CD8-positive, alpha-beta memory T cell (primary cell): ENCODE measurements around the gene CACNA2D1. TPM values are rescaled to one million over a fixed set of nuclear protein-coding genes. Genes with fewer than 3 reads are reported as not detected.

Experiments
- CTCF ChIA-PET: fragments of 350-600 bp; sonication (Branson Sonifier 250); formaldehyde crosslinking; loops from one replicate; lab custom pipeline; 2021; ENCODE audit warnings: antibody characterized with exemption; lab: Charles Lee
- POLR2A ChIA-PET: fragments of 350-600 bp; sonication (Branson Sonifier 250); formaldehyde crosslinking; loops from one replicate; lab custom pipeline; 2021; ENCODE audit warnings: antibody characterized with exemption; lab: Charles Lee
- DNase-seq, 5 donors: peaks; one replicate each; pipeline versions ENCODE4 v3.0.0 to v3.0.0-alpha.2; 2020 to 2022; ENCODE audit warnings: mixed read lengths in 1 of 5
- H3K27ac ChIP-seq: one replicate; pipeline ENCODE4 v1.7.0; 2013; ENCODE audit warnings: low read depth, mild to moderate bottlenecking, low read length, moderate library complexity
- H3K27me3 ChIP-seq: 2 replicates; pipeline ENCODE4 v1.7.0; 2013; ENCODE audit warnings: low read length, mild to moderate bottlenecking; ENCODE audit not compliant: insufficient read depth, poor library complexity, severe bottlenecking
- H3K36me3 ChIP-seq: 2 replicates; pipeline ENCODE4 v1.7.0; 2013; ENCODE audit warnings: mild to moderate bottlenecking, low read length, moderate library complexity; ENCODE audit not compliant: insufficient read depth
- H3K4me1 ChIP-seq: 2 replicates; pipeline ENCODE4 v1.7.0; 2013; ENCODE audit warnings: mild to moderate bottlenecking, low read length, moderate library complexity; ENCODE audit not compliant: insufficient read depth
- H3K4me3 ChIP-seq: 2 replicates; pipeline ENCODE4 v1.7.0; 2013; ENCODE audit warnings: mild to moderate bottlenecking, low read length
- H3K9me3 ChIP-seq: 2 replicates; pipeline ENCODE4 v1.7.0; 2013; ENCODE audit warnings: mild to moderate bottlenecking, low read length
- H3K27ac Mint-ChIP-seq, 8 donors: one replicate each; pipeline ENCODE4 v1.8.0; 2020 to 2021; ENCODE audit warnings: mixed read lengths in 8 of 8, mild to moderate bottlenecking in 6 of 8, inconsistent platforms in 3 of 8, moderate library complexity in 3 of 8
- H3K27me3 Mint-ChIP-seq, 2 donors: one replicate each; pipeline ENCODE4 v1.8.0; 2020 to 2021; ENCODE audit warnings: mixed read lengths in 2 of 2, mild to moderate bottlenecking in 1 of 2, moderate library complexity in 1 of 2
- H3K36me3 Mint-ChIP-seq, 3 donors: one replicate each; pipeline ENCODE4 v1.8.0; 2020 to 2021; ENCODE audit warnings: mixed read lengths in 3 of 3, inconsistent platforms in 1 of 3, mild to moderate bottlenecking in 1 of 3
- H3K4me1 Mint-ChIP-seq, 3 donors: one replicate each; pipeline ENCODE4 v1.8.0; 2020 to 2021; ENCODE audit warnings: mixed read lengths in 3 of 3, inconsistent platforms in 1 of 3, mild to moderate bottlenecking in 1 of 3
- H3K4me3 Mint-ChIP-seq, 7 donors: one replicate each; pipeline ENCODE4 v1.8.0; 2020 to 2021; ENCODE audit warnings: mixed read lengths in 7 of 7, mild to moderate bottlenecking in 6 of 7, moderate library complexity in 4 of 7, inconsistent platforms in 2 of 7
- H3K9me3 Mint-ChIP-seq, 5 donors: one replicate each; pipeline ENCODE4 v1.8.0; 2020 to 2022; ENCODE audit warnings: mixed read lengths in 5 of 5, mild to moderate bottlenecking in 3 of 5, moderate library complexity in 2 of 5, inconsistent platforms in 1 of 5
- polyA plus RNA-seq: library from polyadenylated mRNA; unstranded; fragments of 300-500 nt; fragmentation: Illumina TruSeq; gene quantifications from one replicate; pipeline ENCODE4 v1.2.3, GENCODE V29; 2021
- total RNA-seq, 2 experiments: library from RNA; stranded (reverse); gene quantifications; one replicate each; pipeline ENCODE4 v1.2.3, GENCODE V29; 2021

CACNA2D1 gene
- total and polyA plus RNA-seq, 3 experiments from 2014 or later = not detected

GRCh38 chr7:82122275-82122674, 321.3 kb downstream of the CACNA2D1 start:
- H3K9me3 ChIP-seq = no peaks in the 10 kb centered on the region
- no peak for DNase-seq
- Mint-ChIP-seq H3K27me3 (no peaks in the 10 kb centered on the region), H3K27ac (no peak overlapping the region), H3K36me3 (no peaks in the 10 kb centered on the region), H3K4me3 (no peak overlapping the region), H3K9me3 (peaks cover 0 to 15% (median 4%) of the 10 kb centered on the region in 5 donors), H3K4me1 (no peaks in the 10 kb centered on the region)
- no peaks in the 10 kb centered on the region for H3K27me3 ChIP-seq
- ChIA-PET CTCF (no interaction called here), POLR2A (no interaction called here)
- no peak overlapping the region for H3K4me3 ChIP-seq
- H3K4me1 ChIP-seq = no peaks in the 10 kb centered on the region
- H3K27ac ChIP-seq = no peak overlapping the region
- no peaks in the 10 kb centered on the region for H3K36me3 ChIP-seq

- H3K9me3 Mint-ChIP-seq = peaks cover 0 to 19% (median 0%) of the 10 kb centered on the region in 5 donors
- no peak for DNase-seq
- no peak overlapping the region for H3K27ac Mint-ChIP-seq
- H3K27me3 Mint-ChIP-seq = no peaks in the 10 kb centered on the region
- no peaks in the 10 kb centered on the region for H3K4me1 ChIP-seq
- no peaks in the 10 kb centered on the region for H3K36me3 ChIP-seq
- no peaks in the 10 kb centered on the region for H3K4me1 Mint-ChIP-seq
- CTCF ChIA-PET = no interaction called here
- H3K4me3 ChIP-seq = no peak overlapping the region
- H3K27ac ChIP-seq = no peak overlapping the region
- POLR2A ChIA-PET = no interaction called here
- no peaks in the 10 kb centered on the region for H3K9me3 ChIP-seq
- H3K27me3 ChIP-seq = no peaks in the 10 kb centered on the region
- H3K4me3 Mint-ChIP-seq = no peak overlapping the region
- no peaks in the 10 kb centered on the region for H3K36me3 Mint-ChIP-seq
Observed at GRCh38 chr7:82114237-82114636, 329.3 kb downstream of the CACNA2D1 start.

GRCh38 chr7:82110146-82110840, 333.3 kb downstream of the CACNA2D1 start:
- H3K36me3 ChIP-seq = no peaks in the 10 kb centered on the region
- peaks cover 0 to 26% (median 5%) of the 10 kb centered on the region in 5 donors for H3K9me3 Mint-ChIP-seq
- H3K4me1 ChIP-seq = no peaks in the 10 kb centered on the region
- no peak overlapping the region for H3K27ac Mint-ChIP-seq
- H3K4me3 ChIP-seq = no peak overlapping the region
- ChIA-PET POLR2A (no interaction called here), CTCF (no interaction called here)
- H3K9me3 ChIP-seq = no peaks in the 10 kb centered on the region
- H3K36me3 Mint-ChIP-seq = no peaks in the 10 kb centered on the region
- no peak overlapping the region for H3K27ac ChIP-seq
- DNase-seq = no peak
- H3K27me3 Mint-ChIP-seq = no peaks in the 10 kb centered on the region
- H3K4me1 Mint-ChIP-seq = no peaks in the 10 kb centered on the region
- H3K4me3 Mint-ChIP-seq = no peak overlapping the region
- no peaks in the 10 kb centered on the region for H3K27me3 ChIP-seq

DNA sequence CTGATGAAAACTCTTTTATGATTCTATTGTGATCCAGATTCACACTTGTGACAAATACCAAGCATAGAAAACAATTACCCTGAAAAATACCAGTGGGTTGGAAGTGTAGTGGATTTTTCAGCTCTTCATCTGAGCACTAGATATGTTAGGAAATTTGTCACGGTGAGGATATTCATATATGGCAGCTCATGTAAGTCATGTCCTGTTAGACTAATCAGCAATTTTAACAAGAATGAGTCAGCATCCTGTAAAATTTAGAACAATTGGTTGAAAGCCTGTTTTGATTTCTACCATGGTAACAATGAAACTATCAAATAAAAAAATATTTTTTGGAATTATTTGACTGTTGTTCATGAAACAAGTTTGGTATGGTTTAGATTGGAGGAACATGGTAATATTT, 334.3 kb downstream of the CACNA2D1 start:
- Histone ChIP-seq H3K36me3 (no peaks in the 10 kb centered on the region), H3K9me3 (no peaks in the 10 kb centered on the region), H3K27me3 (no peaks in the 10 kb centered on the region), H3K27ac (no peak overlapping the region), H3K4me1 (no peaks in the 10 kb centered on the region), H3K4me3 (no peak overlapping the region)
- Mint-ChIP-seq H3K4me3 (no peak overlapping the region), H3K4me1 (no peaks in the 10 kb centered on the region), H3K27me3 (no peaks in the 10 kb centered on the region), H3K9me3 (peaks cover 0 to 26% (median 5%) of the 10 kb centered on the region in 5 donors), H3K36me3 (no peaks in the 10 kb centered on the region), H3K27ac (no peak overlapping the region)
- DNase-seq = no peak
- POLR2A ChIA-PET = no interaction called here
- CTCF ChIA-PET = no interaction called here

- H3K4me1 Mint-ChIP-seq = no peaks in the 10 kb centered on the region
- Histone ChIP-seq H3K9me3 (no peaks in the 10 kb centered on the region), H3K27me3 (no peaks in the 10 kb centered on the region), H3K36me3 (no peaks in the 10 kb centered on the region), H3K27ac (no peak overlapping the region), H3K4me3 (no peak overlapping the region), H3K4me1 (no peaks in the 10 kb centered on the region)
- peaks cover 0 to 19% (median 5%) of the 10 kb centered on the region in 5 donors for H3K9me3 Mint-ChIP-seq
- H3K27ac Mint-ChIP-seq = no peak overlapping the region
- no peak overlapping the region for H3K4me3 Mint-ChIP-seq
- no peaks in the 10 kb centered on the region for H3K36me3 Mint-ChIP-seq
- ChIA-PET POLR2A (no interaction called here), CTCF (no interaction called here)
- H3K27me3 Mint-ChIP-seq = no peaks in the 10 kb centered on the region
- no peak for DNase-seq
Observed at GRCh38 chr7:82106201-82106600, 337.4 kb downstream of the CACNA2D1 start.

DNA sequence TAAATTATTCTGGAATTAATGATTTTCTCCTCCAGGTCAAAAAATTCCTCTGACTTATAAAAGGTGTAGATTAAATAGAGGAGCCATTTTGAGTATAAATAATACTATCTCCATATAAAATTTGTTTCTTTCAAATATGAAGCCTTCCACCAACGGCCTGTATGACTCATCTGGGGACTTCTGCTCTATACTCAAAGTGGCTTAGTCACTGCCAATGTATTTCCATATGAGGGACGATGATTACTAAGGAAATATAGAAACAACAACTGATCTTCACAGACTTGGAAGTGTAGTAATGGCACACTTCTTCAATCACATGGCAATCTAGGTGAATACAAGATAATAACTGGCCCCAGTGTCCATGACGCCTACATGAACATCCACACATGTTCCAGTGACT, 338.1 kb downstream of the CACNA2D1 start:
- no peaks in the 10 kb centered on the region for H3K4me1 ChIP-seq
- Mint-ChIP-seq H3K9me3 (peaks cover 0 to 15% (median 5%) of the 10 kb centered on the region in 5 donors), H3K4me3 (no peak overlapping the region), H3K36me3 (no peaks in the 10 kb centered on the region), H3K4me1 (no peaks in the 10 kb centered on the region), H3K27me3 (no peaks in the 10 kb centered on the region), H3K27ac (no peak overlapping the region)
- H3K27ac ChIP-seq = no peak overlapping the region
- no peaks in the 10 kb centered on the region for H3K9me3 ChIP-seq
- H3K36me3 ChIP-seq = no peaks in the 10 kb centered on the region
- no peak for DNase-seq
- H3K4me3 ChIP-seq = no peak overlapping the region
- CTCF ChIA-PET = no interaction called here
- H3K27me3 ChIP-seq = no peaks in the 10 kb centered on the region
- POLR2A ChIA-PET = no interaction called here

DNA sequence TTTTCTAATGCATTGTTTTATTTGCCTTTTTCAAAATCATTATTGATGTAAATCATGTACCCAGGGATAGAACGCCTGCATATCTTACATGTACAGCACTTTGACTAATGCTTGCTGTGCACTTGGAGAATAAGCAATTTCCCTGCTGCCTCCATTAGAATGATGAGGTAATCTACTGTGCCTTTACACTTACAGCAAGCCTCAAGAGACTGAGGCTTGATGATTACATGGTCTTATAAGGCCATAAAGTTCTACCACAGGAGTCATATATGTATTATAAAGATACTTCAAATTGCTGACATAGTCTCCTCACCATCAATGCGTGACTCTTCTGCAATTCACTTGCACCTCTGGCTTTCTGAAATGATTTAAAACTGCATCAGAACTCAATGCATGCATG, 345.2 kb downstream of the CACNA2D1 start:
- H3K4me3 Mint-ChIP-seq = no peak overlapping the region
- H3K27ac Mint-ChIP-seq = no peak overlapping the region
- no peaks in the 10 kb centered on the region for H3K36me3 Mint-ChIP-seq
- no peak overlapping the region for H3K4me3 ChIP-seq
- no peaks in the 10 kb centered on the region for H3K27me3 ChIP-seq
- H3K4me1 Mint-ChIP-seq = no peaks in the 10 kb centered on the region
- H3K9me3 Mint-ChIP-seq = peaks cover 0 to 8% (median 3%) of the 10 kb centered on the region in 5 donors
- H3K9me3 ChIP-seq = no peaks in the 10 kb centered on the region
- CTCF ChIA-PET = no interaction called here
- no peaks in the 10 kb centered on the region for H3K27me3 Mint-ChIP-seq
- POLR2A ChIA-PET = no interaction called here
- H3K4me1 ChIP-seq = no peaks in the 10 kb centered on the region
- no peak for DNase-seq
- H3K36me3 ChIP-seq = no peaks in the 10 kb centered on the region
- H3K27ac ChIP-seq = no peak overlapping the region

DNA sequence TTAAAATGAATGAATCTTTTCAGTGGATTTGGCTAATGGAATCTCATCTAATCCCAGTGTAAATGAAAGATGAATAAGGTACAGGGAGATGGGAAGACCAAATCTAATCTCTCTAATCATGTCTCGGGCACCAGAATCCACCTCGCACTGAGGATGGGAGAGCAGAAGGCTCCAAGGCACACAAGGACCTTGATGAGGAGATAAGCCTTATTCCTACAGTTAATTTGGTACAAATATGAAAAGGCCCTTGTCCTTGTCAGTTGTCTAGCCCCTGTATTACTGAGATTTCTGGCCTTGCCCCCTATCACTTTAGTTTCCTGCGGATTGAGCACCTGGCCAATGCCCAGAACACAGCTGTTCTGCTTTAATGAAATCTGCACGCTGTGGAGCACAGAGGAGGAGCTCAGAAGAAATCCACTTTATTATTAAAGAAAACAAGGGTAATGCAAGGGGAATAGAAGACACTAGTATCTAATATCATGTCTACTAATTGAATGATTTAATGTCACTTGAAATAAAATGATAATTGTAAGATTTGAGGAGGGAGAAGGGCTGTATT, 352.4 kb downstream of the CACNA2D1 start:
- no peak overlapping the region for H3K4me3 Mint-ChIP-seq
- ChIA-PET POLR2A (no interaction called here), CTCF (no interaction called here)
- H3K9me3 Mint-ChIP-seq = peaks cover 0 to 22% (median 0%) of the 10 kb centered on the region in 5 donors
- Histone ChIP-seq H3K4me3 (no peak overlapping the region), H3K27me3 (no peaks in the 10 kb centered on the region), H3K4me1 (no peaks in the 10 kb centered on the region), H3K9me3 (no peaks in the 10 kb centered on the region), H3K36me3 (no peaks in the 10 kb centered on the region), H3K27ac (no peak overlapping the region)
- H3K27ac Mint-ChIP-seq = no peak overlapping the region
- no peaks in the 10 kb centered on the region for H3K27me3 Mint-ChIP-seq
- no peaks in the 10 kb centered on the region for H3K4me1 Mint-ChIP-seq
- H3K36me3 Mint-ChIP-seq = no peaks in the 10 kb centered on the region
- DNase-seq = no peak
